ENCODE data around the gene PVALEF.

DNA sequence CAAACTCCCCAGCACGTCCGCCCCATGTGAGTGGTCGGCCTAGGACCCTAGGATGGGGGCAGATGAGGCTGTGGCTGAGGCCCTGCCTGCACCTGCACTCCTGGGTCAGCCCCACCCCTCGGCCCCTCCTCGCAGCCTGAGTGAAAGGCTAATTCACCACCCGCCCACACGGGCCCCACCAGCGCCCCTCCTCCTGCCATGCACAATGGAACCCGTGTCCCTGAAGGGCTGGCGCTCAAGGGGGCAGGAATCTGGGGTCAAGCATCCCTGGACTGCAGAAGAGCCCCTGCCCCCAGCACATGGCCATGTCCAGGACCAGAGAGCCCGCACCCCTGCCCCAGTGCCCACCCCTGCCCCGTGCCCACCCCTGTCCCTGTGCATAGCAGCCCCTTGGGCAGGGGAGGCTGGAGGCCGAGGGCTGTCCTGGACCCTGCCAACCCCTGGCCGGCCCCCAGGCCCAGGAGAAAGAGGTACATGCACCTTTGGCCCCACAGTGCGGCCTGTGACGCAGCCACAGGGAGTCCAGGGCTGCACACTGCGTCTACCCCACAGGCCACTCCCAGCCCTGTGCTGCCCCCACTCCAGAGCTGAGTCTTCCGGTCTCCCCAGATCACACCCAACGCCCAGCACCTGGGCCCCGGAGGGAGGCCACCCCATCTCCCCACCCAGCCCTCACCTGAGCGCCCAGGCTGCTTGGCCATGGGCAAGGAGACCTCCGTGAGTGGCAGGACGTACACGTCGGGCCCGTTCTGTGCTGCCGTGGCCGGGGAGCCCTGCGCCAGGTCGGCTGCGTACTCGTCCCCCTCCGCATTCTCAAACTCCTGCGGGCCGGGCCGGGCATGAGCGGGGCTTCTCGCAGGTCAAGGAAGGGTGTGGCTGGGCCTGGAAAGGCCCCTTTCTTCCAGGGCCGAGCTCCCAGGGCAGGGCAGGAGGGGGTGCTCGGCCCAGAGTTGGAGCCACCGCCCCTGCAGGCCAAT is 34.6 kb upstream of the PVALEF start:
- no peak for TF ChIP-seq ZNF274 (IDR thresholded peaks at IDR 0.05; ENCODE audit: low read depth, low read length)
- no peak for TF ChIP-seq YY1 (IDR thresholded peaks at IDR 0.05; ENCODE audit: insufficient read depth, insufficient read length)

Measured in NT2/D1 (cell line).